Measurements from ENCODE around the gene PSMD11.
A peak's percentile ranks its signal among the peaks of the same experiment; 100 is the strongest.

PSMD11 gene

GRCh38 chr17:32482568-32483320 is 38.4 kb downstream of the PSMD11 start:
- TF ChIP-seq RARB (CRISPR knock-in tag; IDR thresholded peaks at IDR 0.05) (no peak), GLIS3 (CRISPR knock-in tag; IDR thresholded peaks at IDR 0.05) (no peak), BACH2 (CRISPR knock-in tag; IDR thresholded peaks at IDR 0.05; ENCODE audit: borderline replicate concordance) (no peak), TOX (CRISPR knock-in tag; IDR thresholded peaks at IDR 0.05; ENCODE audit: borderline replicate concordance) (no peak), TCF4 (CRISPR knock-in tag; IDR thresholded peaks at IDR 0.05; ENCODE audit: borderline replicate concordance) (no peak), ISL1 (CRISPR knock-in tag; IDR thresholded peaks at IDR 0.05) (no peak), SNAI2 (CRISPR knock-in tag; IDR thresholded peaks at IDR 0.05) (no peak), ZNF70 (CRISPR knock-in tag; IDR thresholded peaks at IDR 0.05) (no peak), ZFP30 (CRISPR knock-in tag; IDR thresholded peaks at IDR 0.05) (no peak), CSRNP3 (CRISPR knock-in tag; IDR thresholded peaks at IDR 0.05) (no peak), ZNF565 (CRISPR knock-in tag; conservative IDR thresholded peaks at IDR 0.05; ENCODE audit: low read depth) (no peak)
- TF ChIP-seq, protein P1, sequence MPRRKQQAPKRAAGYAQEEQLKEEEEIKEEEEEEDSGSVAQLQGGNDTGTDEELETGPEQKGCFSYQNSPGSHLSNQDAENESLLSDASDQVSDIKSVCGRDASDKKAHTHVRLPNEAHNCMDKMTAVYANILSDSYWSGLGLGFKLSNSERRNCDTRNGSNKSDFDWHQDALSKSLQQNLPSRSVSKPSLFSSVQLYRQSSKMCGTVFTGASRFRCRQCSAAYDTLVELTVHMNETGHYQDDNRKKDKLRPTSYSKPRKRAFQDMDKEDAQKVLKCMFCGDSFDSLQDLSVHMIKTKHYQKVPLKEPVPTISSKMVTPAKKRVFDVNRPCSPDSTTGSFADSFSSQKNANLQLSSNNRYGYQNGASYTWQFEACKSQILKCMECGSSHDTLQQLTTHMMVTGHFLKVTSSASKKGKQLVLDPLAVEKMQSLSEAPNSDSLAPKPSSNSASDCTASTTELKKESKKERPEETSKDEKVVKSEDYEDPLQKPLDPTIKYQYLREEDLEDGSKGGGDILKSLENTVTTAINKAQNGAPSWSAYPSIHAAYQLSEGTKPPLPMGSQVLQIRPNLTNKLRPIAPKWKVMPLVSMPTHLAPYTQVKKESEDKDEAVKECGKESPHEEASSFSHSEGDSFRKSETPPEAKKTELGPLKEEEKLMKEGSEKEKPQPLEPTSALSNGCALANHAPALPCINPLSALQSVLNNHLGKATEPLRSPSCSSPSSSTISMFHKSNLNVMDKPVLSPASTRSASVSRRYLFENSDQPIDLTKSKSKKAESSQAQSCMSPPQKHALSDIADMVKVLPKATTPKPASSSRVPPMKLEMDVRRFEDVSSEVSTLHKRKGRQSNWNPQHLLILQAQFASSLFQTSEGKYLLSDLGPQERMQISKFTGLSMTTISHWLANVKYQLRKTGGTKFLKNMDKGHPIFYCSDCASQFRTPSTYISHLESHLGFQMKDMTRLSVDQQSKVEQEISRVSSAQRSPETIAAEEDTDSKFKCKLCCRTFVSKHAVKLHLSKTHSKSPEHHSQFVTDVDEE (CRISPR knock-in tag; IDR thresholded peaks at IDR 0.05): no peak
- ATAC-seq: no peak

- peak; percentile 82 for ATAC-seq
- no peak for TF ChIP-seq ZC3H10 (CRISPR knock-in tag; IDR thresholded peaks at IDR 0.05)
- no peak for TF ChIP-seq CSDC2 (CRISPR knock-in tag; IDR thresholded peaks at IDR 0.05)
- 0 out of 2 replicates have a peak, but pooled peaks have one; percentile 15 for TF ChIP-seq CSRNP3 (CRISPR knock-in tag; IDR thresholded peaks at IDR 0.05)
- TF ChIP-seq ZFP3 (CRISPR knock-in tag; IDR thresholded peaks at IDR 0.05): no peak
- no peak for TF ChIP-seq GLIS3 (CRISPR knock-in tag; IDR thresholded peaks at IDR 0.05)
- TF ChIP-seq PATZ1 (CRISPR knock-in tag; IDR thresholded peaks at IDR 0.05; ENCODE audit: borderline replicate concordance): no peak
- TF ChIP-seq ZFP30 (CRISPR knock-in tag; IDR thresholded peaks at IDR 0.05): no peak
- TF ChIP-seq TOX (CRISPR knock-in tag; IDR thresholded peaks at IDR 0.05; ENCODE audit: borderline replicate concordance): no peak
- no peak for TF ChIP-seq ARNTL (CRISPR knock-in tag; IDR thresholded peaks at IDR 0.05; ENCODE audit: borderline replicate concordance, low read depth)
- TF ChIP-seq ESRRG (CRISPR knock-in tag; IDR thresholded peaks at IDR 0.05): peak; percentile 30; the same call in 1 of the 2 replicates
Observed at GRCh38 chr17:32483451-32484019, 39.2 kb downstream of the PSMD11 start.

GRCh38 chr17:32484041-32484461 is 39.7 kb downstream of the PSMD11 start:
- ATAC-seq: no peak

More at GRCh38 chr17:32484041-32484461, 39.7 kb downstream of the PSMD11 start:
- TF ChIP-seq ARNTL (CRISPR knock-in tag; IDR thresholded peaks at IDR 0.05; ENCODE audit: borderline replicate concordance, low read depth) (no peak), BACH2 (CRISPR knock-in tag; IDR thresholded peaks at IDR 0.05; ENCODE audit: borderline replicate concordance) (no peak), ISL1 (CRISPR knock-in tag; IDR thresholded peaks at IDR 0.05) (no peak), ZC3H10 (CRISPR knock-in tag; IDR thresholded peaks at IDR 0.05) (no peak), RARB (CRISPR knock-in tag; IDR thresholded peaks at IDR 0.05) (no peak), PPARA (CRISPR knock-in tag; IDR thresholded peaks at IDR 0.05; ENCODE audit: borderline replicate concordance) (no peak), CSRNP3 (CRISPR knock-in tag; IDR thresholded peaks at IDR 0.05) (no peak), TOX (CRISPR knock-in tag; IDR thresholded peaks at IDR 0.05; ENCODE audit: borderline replicate concordance) (no peak)
